Ishikawa (cell line): Measurements from ENCODE around the gene UNC5B.

ENCODE experiments used
- CEBPB ChIP-seq: IDR thresholded peaks from 2 replicates; pipeline ENCODE4 v1.6.1; 2012
- EP300 ChIP-seq: IDR thresholded peaks from 2 replicates; pipeline ENCODE4 v1.6.1; 2012; ENCODE audit warnings: borderline replicate concordance

GRCh38 chr10:71176661-71177060, 35.7 kb upstream of the UNC5B start:
- no peak for TF ChIP-seq EP300
- TF ChIP-seq CEBPB = no peak
